H1 (cell line): ENCODE results near the gene NAGLU. TPM values are rescaled to one million over a fixed set of nuclear protein-coding genes. Genes with fewer than 3 reads are reported as not detected.

Experiments
- CTCF ChIA-PET: fragments of 300-600 bp; sonication (Branson Sonifier 250); formaldehyde crosslinking; loops from one replicate; lab custom pipeline; 2021; ENCODE audit not compliant: partially characterized antibody; lab: Charles Lee
- POLR2A ChIA-PET: fragments of 300-600 bp; sonication (Branson Sonifier 250); formaldehyde crosslinking; loops from one replicate; lab custom pipeline; 2021; ENCODE audit warnings: inconsistent platforms; ENCODE audit not compliant: partially characterized antibody; lab: Charles Lee
- DNase-seq, 2 experiments: peaks; one replicate each; pipeline versions ENCODE4 v3.0.0 to v3.0.0-alpha.2; 2010 to 2022; ENCODE audit warnings: low spot score in 2 of 2, low read depth in 1 of 2, mixed read lengths in 1 of 2
- FAIRE-seq: peaks from 2 replicates; lab custom pipeline; 2011; peaks lifted over from hg19 to GRCh38; lab: Jason Lieb, UNC
- H2AFZ ChIP-seq: 2 replicates; pipeline ENCODE4 v1.8.1; 2012; ENCODE audit warnings: low read length, inconsistent platforms
- H2AK5ac ChIP-seq: 2 replicates; pipeline ENCODE4 v1.6.1; 2013; ENCODE audit warnings: low read depth, low read length
- H2BK120ac ChIP-seq: replicated peaks from 2 replicates; pipeline ENCODE3; 2013; ENCODE audit warnings: low read depth, low read length, inconsistent platforms
- H2BK12ac ChIP-seq: 2 replicates; pipeline ENCODE4 v1.6.1; 2013; ENCODE audit warnings: low read depth, low read length
- H2BK15ac ChIP-seq: 2 replicates; pipeline ENCODE4 v1.6.1; 2013; ENCODE audit warnings: low read length
- H2BK20ac ChIP-seq: 2 replicates; pipeline ENCODE4 v1.6.1; 2013; ENCODE audit warnings: low read length
- H2BK5ac ChIP-seq: 2 replicates; pipeline ENCODE4 v1.6.1; 2013; ENCODE audit warnings: low read depth, low read length
- H3K14ac ChIP-seq: 2 replicates; pipeline ENCODE4 v1.6.1; 2013; ENCODE audit warnings: inconsistent platforms; ENCODE audit not compliant: insufficient read length
- H3K18ac ChIP-seq: 2 replicates; pipeline ENCODE4 v1.6.1; 2013; ENCODE audit warnings: low read length; ENCODE audit errors: extremely low read depth
- H3K23ac ChIP-seq: 2 replicates; pipeline ENCODE4 v1.6.1; 2013; ENCODE audit warnings: inconsistent platforms; ENCODE audit not compliant: insufficient read length
- H3K23me2 ChIP-seq: 2 replicates; pipeline ENCODE4 v1.6.1; 2013; ENCODE audit warnings: low read depth, low read length
- H3K27ac ChIP-seq: 2 replicates; pipeline ENCODE4 v1.6.1; 2011; ENCODE audit warnings: low read depth, low read length, inconsistent platforms
- H3K27me3 ChIP-seq, 4 experiments: replicated peaks in 1 of 4; 1 replicate in 1 of 4; 2 replicates in 3 of 4; pipeline versions ENCODE4 v1.6.1 to v1.8.1; 2011 to 2013; ENCODE audit warnings: low read length in 3 of 4, mild to moderate bottlenecking in 3 of 4, inconsistent platforms in 2 of 4, mixed read lengths in 2 of 4, moderate library complexity in 1 of 4; ENCODE audit not compliant: control insufficient read depth in 3 of 4, insufficient read depth in 3 of 4; ENCODE audit errors: extremely low read depth in 1 of 4
- H3K36me3 ChIP-seq, 4 experiments: 2 replicates each; pipeline versions ENCODE4 v1.6.1 to v1.8.1; 2011 to 2013; ENCODE audit warnings: mild to moderate bottlenecking in 4 of 4, low read length in 3 of 4, moderate library complexity in 2 of 4, control low read depth in 1 of 4, inconsistent platforms in 1 of 4; ENCODE audit not compliant: insufficient read depth in 4 of 4, control insufficient read depth in 2 of 4
- H3K4ac ChIP-seq: replicated peaks from 2 replicates; pipeline ENCODE3; 2013; ENCODE audit warnings: low read length, low read depth, mixed read lengths, inconsistent platforms; ENCODE audit not compliant: insufficient read length
- H3K4me1 ChIP-seq, 4 experiments: replicated peaks in 1 of 4; 1 replicate in 1 of 4; 2 replicates in 3 of 4; pipeline versions ENCODE4 v1.6.1 to v1.8.1; 2011 to 2013; ENCODE audit warnings: low read length in 3 of 4, inconsistent platforms in 2 of 4, mixed read lengths in 1 of 4; ENCODE audit not compliant: insufficient read depth in 4 of 4, control insufficient read depth in 3 of 4
- H3K4me2 ChIP-seq, 2 experiments: 2 replicates each; pipeline versions ENCODE4 v1.6.1 to v1.8.1; 2011 to 2013; ENCODE audit warnings: low read depth in 2 of 2, low read length in 2 of 2, control low read depth in 1 of 2, inconsistent platforms in 1 of 2, mild to moderate bottlenecking in 1 of 2; ENCODE audit not compliant: insufficient read depth in 1 of 2
- H3K4me3 ChIP-seq, 4 experiments: fragments of 200-600, 300-600 bp in 1 of 4; sonication (generic), shearing (Covaris generic), sonication (Bioruptor Twin) in 1 of 4; 2 replicates each; pipeline versions ENCODE4 v1.5.1 to v1.8.1; 2011 to 2016; ENCODE audit warnings: low read length in 4 of 4, low read depth in 3 of 4, control low read depth in 2 of 4, inconsistent platforms in 2 of 4, mild to moderate bottlenecking in 2 of 4, mixed read lengths in 1 of 4, moderate library complexity in 1 of 4; ENCODE audit not compliant: insufficient read depth in 2 of 4; ENCODE audit errors: extremely low read depth in 1 of 4
- H3K56ac ChIP-seq: replicated peaks from 2 replicates; pipeline ENCODE3; 2013; ENCODE audit warnings: low read depth, mild to moderate bottlenecking, mixed read lengths, low read length, inconsistent platforms; ENCODE audit not compliant: insufficient read length
- H3K79me1 ChIP-seq: 2 replicates; pipeline ENCODE4 v1.6.1; 2013; ENCODE audit warnings: low read depth, low read length, control low read depth
- H3K79me2 ChIP-seq, 2 experiments: 2 replicates each; pipeline versions ENCODE4 v1.6.1 to v1.8.1; 2012 to 2013; ENCODE audit warnings: low read length in 2 of 2, mild to moderate bottlenecking in 2 of 2, inconsistent platforms in 1 of 2; ENCODE audit not compliant: insufficient read depth in 2 of 2, control insufficient read depth in 1 of 2
- H3K9ac ChIP-seq, 4 experiments: replicated peaks in 1 of 4; 1 replicate in 1 of 4; 2 replicates in 3 of 4; pipeline versions ENCODE4 v1.6.1 to v1.8.1; 2011 to 2013; ENCODE audit warnings: low read depth in 3 of 4, low read length in 3 of 4, control low read depth in 2 of 4, mild to moderate bottlenecking in 2 of 4, moderate library complexity in 2 of 4, inconsistent platforms in 1 of 4; ENCODE audit errors: extremely low read depth in 1 of 4
- H3K9me3 ChIP-seq, 2 experiments: 2 replicates each; pipeline versions ENCODE4 v1.6.1 to v1.8.1; 2012 to 2013; ENCODE audit warnings: mild to moderate bottlenecking in 2 of 2, moderate library complexity in 2 of 2, control low read depth in 1 of 2, inconsistent platforms in 1 of 2, low read depth in 1 of 2, low read length in 1 of 2, mixed read lengths in 1 of 2; ENCODE audit not compliant: insufficient read depth in 2 of 2
- H4K20me1 ChIP-seq, 2 experiments: replicated peaks in 1 of 2; 2 replicates each; pipeline versions ENCODE3 to v1.8.1; 2011 to 2013; ENCODE audit warnings: inconsistent platforms in 2 of 2, low read length in 2 of 2, mild to moderate bottlenecking in 1 of 2; ENCODE audit not compliant: insufficient read depth in 2 of 2, control insufficient read depth in 1 of 2
- H4K5ac ChIP-seq: 2 replicates; pipeline ENCODE4 v1.6.1; 2013; ENCODE audit warnings: low read length, low read depth, mixed read lengths, inconsistent platforms; ENCODE audit not compliant: insufficient read length
- H4K8ac ChIP-seq: 2 replicates; pipeline ENCODE4 v1.8.0; 2013; ENCODE audit warnings: mild to moderate bottlenecking, moderate library complexity, low read length, inconsistent platforms; ENCODE audit not compliant: insufficient read depth; ENCODE audit errors: extremely low read depth
- H4K91ac ChIP-seq: replicated peaks from 2 replicates; pipeline ENCODE3; 2013; ENCODE audit warnings: low read length, mixed read lengths, inconsistent platforms; ENCODE audit not compliant: insufficient read length
- BACH1 ChIP-seq: IDR thresholded peaks from 2 replicates; pipeline ENCODE4 v1.6.1; 2012; ENCODE audit warnings: low read length, improper control_type of control experiment
- BRCA1 ChIP-seq: IDR thresholded peaks from 2 replicates; pipeline ENCODE4 v1.6.1; 2012; ENCODE audit warnings: low read depth, low read length, improper control_type of control experiment
- CHD1 ChIP-seq: IDR thresholded peaks from 2 replicates; pipeline ENCODE4 v1.6.1; 2012; ENCODE audit warnings: low read depth, low read length, improper control_type of control experiment
- CREB1 ChIP-seq: IDR thresholded peaks from 2 replicates; pipeline ENCODE4 v1.6.1; 2012; ENCODE audit warnings: inconsistent platforms
- EP300 ChIP-seq, 2 experiments: IDR thresholded peaks; 1 replicate in 1 of 2; 2 replicates in 1 of 2; pipeline ENCODE4 v1.6.1; 2011 to 2012; ENCODE audit warnings: low read depth in 2 of 2, low read length in 2 of 2, mild to moderate bottlenecking in 2 of 2, borderline replicate concordance in 1 of 2, inconsistent platforms in 1 of 2, moderate library complexity in 1 of 2
- FOSL1 ChIP-seq: IDR thresholded peaks from 2 replicates; pipeline ENCODE4 v1.6.1; 2011; ENCODE audit warnings: mild to moderate bottlenecking, low read depth, low read length, moderate library complexity; ENCODE audit not compliant: insufficient read depth
- HDAC6 ChIP-seq: IDR thresholded peaks from one replicate; pipeline ENCODE4 v1.7.1; 2012; ENCODE audit warnings: low read depth, mild to moderate bottlenecking, inconsistent platforms, low read length, moderate library complexity
- KDM4A ChIP-seq: IDR thresholded peaks from one replicate; pipeline ENCODE4 v1.7.1; 2012; ENCODE audit warnings: low read depth, mild to moderate bottlenecking, moderate library complexity, low read length, inconsistent platforms; ENCODE audit not compliant: severe bottlenecking
- NRF1 ChIP-seq: IDR thresholded peaks from 2 replicates; pipeline ENCODE4 v1.6.1; 2011; ENCODE audit warnings: mild to moderate bottlenecking, low read depth, low read length, improper control_type of control experiment
- PHF8 ChIP-seq: fragments of 200-600 bp; sonication (generic); conservative IDR thresholded peaks from 2 replicates; pipeline ENCODE4 v1.7.1; 2012; ENCODE audit warnings: low read depth, mild to moderate bottlenecking, inconsistent platforms, low read length, moderate library complexity
- POLR2AphosphoS5 ChIP-seq: IDR thresholded peaks from 2 replicates; pipeline ENCODE4 v1.6.1; 2011; ENCODE audit warnings: low read depth, low read length
- SP2 ChIP-seq: IDR thresholded peaks from 2 replicates; pipeline ENCODE4 v1.6.1; 2012; ENCODE audit warnings: mild to moderate bottlenecking, low read length, inconsistent platforms
- WGBS, 2 experiments: shearing (Covaris generic) in 1 of 2; methylation state at CpG; one replicate each; pipeline versions ENCODE4 v1.1.6 to v1.1.7; 2013 to 2015; ENCODE audit warnings: low lambda C conversion rate in 2 of 2, mixed read lengths in 2 of 2, inconsistent platforms in 1 of 2, low coverage in 1 of 2, missing lambda C conversion rate in 1 of 2; ENCODE audit not compliant: insufficient replicate concordance in 2 of 2, insufficient coverage in 1 of 2, insufficient read length in 1 of 2; ENCODE audit errors: extremely low coverage in 1 of 2, missing lambda C conversion rate in 1 of 2; 5-methylcytosine and 5-hydroxymethylcytosine counted together
- polyA plus RNA-seq, 7 experiments: library from polyadenylated mRNA; depleted of rRNA in 3 of 7; stranded (reverse) in 5 of 7; unstranded in 2 of 7; fragments of >200 nt in 5 of 7; fragments of 200-250 nt in 2 of 7; gene quantifications; 1 replicate in 5 of 7; 2 replicates in 1 of 7; 4 replicates in 1 of 7; pipeline versions ENCODE4 v1.2.1 to v1.2.3, GENCODE V29; 2011 to 2013; ENCODE audit warnings: missing spikeins in 2 of 7, mixed read lengths in 2 of 7
- total RNA-seq: library from RNA; stranded (reverse); fragmentation: NEBNext Ultra II Directional; extraction: Animal tissue kit (Norgen Biotek cat#: 25700); gene quantifications from 2 replicates; pipeline ENCODE4 v1.2.1, GENCODE V29; 2021

NAGLU gene
- total and polyA plus RNA-seq, 2 of the 8 experiments (the other 6 are each of a cell fraction or from before 2014, with no cell fraction given), result 21.3 to 21.6 TPM

- POLR2A ChIA-PET, result interaction anchor here (1.0 to 8.1 kb wide), 8 partner anchors 9 to 411 kb away, joined by 3 to 74 read pairs (median 4); partner anchors contain the start of genes HSD17B1, PLEKHH3, PSMC3IP and RETREG3
- TF ChIP-seq CHD1 (no peak), BACH1 (no peak), HDAC6 (no peak), PHF8 (peak; percentile 60; the same call in 1 of the 2 replicates), SP2 (no peak), KDM4A (peak; percentile 77), EP300 (IDR thresholded peaks at IDR 0.05; ENCODE audit: borderline replicate concordance in 1 of 2, low read depth in 2 of 2, low read length in 2 of 2) (no peak), POLR2AphosphoS5 (peak; percentile 39; the same call in 1 of the 2 replicates), CREB1 (peak; percentile 30; the same call in 1 of the 2 replicates), FOSL1 (no peak), BRCA1 (no peak), NRF1 (peak; percentile 88)
These were observed 31.0 kb downstream of the NAGLU start, which contains the start of gene MLX for GRCh38 chr17:42566883-42567573. MLX (plus strand) TSS chr17:42567100; CDS start chr17:42567125, 25 bp downstream.

More at GRCh38 chr17:42566883-42567573, 31.0 kb downstream of the NAGLU start, which contains the start of gene MLX:
- H3K4me3 ChIP-seq, result peak within 1 kb of the TSS; percentile 44 to 81 (median 74)
- no peak within 1 kb of the TSS for H2AFZ ChIP-seq
- H3K56ac ChIP-seq, result peak within 1 kb of the TSS; percentile 56
- H4K91ac ChIP-seq, result peak within 1 kb of the TSS; percentile 81
- peak within 1 kb of the TSS; percentile 67 for H4K5ac ChIP-seq
- peak within 1 kb of the TSS; percentile 87 for H3K18ac ChIP-seq
- no peaks in the 10 kb centered on the region for H3K27me3 ChIP-seq
- peaks cover 0 to 21% (median 9%) of the 10 kb centered on the region in 4 experiments; a peak in 5 of 7 replicates for H3K4me1 ChIP-seq
- CTCF ChIA-PET, result interaction anchor here (0.6 to 3.9 kb wide), 9 partner anchors 8 to 117 kb away, joined by 3 to 22 read pairs (median 4); partner anchors contain the start of genes HSD17B1 and PSMC3IP
- peaks cover 9 to 22% of the 10 kb centered on the region in 2 experiments; a peak in 3 of 4 replicates for H3K79me2 ChIP-seq
- H2BK120ac ChIP-seq, result no peak within 1 kb of the TSS
- H3K27ac ChIP-seq, result peak within 1 kb of the TSS; percentile 63
- no peak within 1 kb of the TSS for H3K23ac ChIP-seq
- peak within 1 kb of the TSS; percentile 29; the same call in 1 of the 2 replicates for H2BK15ac ChIP-seq
- peak within 1 kb of the TSS; percentile 71 to 74 for H3K4me2 ChIP-seq
- H3K9ac ChIP-seq, result peak within 1 kb of the TSS in 3 of 4 experiments; percentile 56 to 76 (median 68); a peak in 6 of 7 replicates
- peaks cover 18% of the 10 kb centered on the region for H3K23me2 ChIP-seq
- H2BK5ac ChIP-seq, result peak within 1 kb of the TSS; percentile 92
- 2% methylated on average over 58 of the region's 72 CpGs; no CpG with 5 or more reads in 1 of the 2 experiments for WGBS, 2 experiments
- H2BK20ac ChIP-seq, result no peak within 1 kb of the TSS
- no peak for FAIRE-seq
- peaks cover 0 to 1% of the 10 kb centered on the region in 2 experiments for H4K20me1 ChIP-seq
- H2AK5ac ChIP-seq, result 0 out of 2 replicates have a peak within 1 kb of the TSS, but pooled peaks have one; percentile 45
- H3K4ac ChIP-seq, result peak within 1 kb of the TSS; percentile 71
- no peaks in the 10 kb centered on the region for H3K9me3 ChIP-seq
- peaks cover 17% of the 10 kb centered on the region for H3K79me1 ChIP-seq
- peaks cover 22 to 42% (median 39%) of the 10 kb centered on the region in 4 experiments for H3K36me3 ChIP-seq
- DNase-seq, result peak; percentile 79 to 99
- H4K8ac ChIP-seq, result peak within 1 kb of the TSS; percentile 88
- no peak within 1 kb of the TSS for H3K14ac ChIP-seq
- H2BK12ac ChIP-seq, result peak within 1 kb of the TSS; percentile 29
